Inflammatory macrophage treated with lipopolysaccharide for 1 hour (primary cell): ENCODE measurements around the gene RPRD1B.

Experiments used
- DNase-seq, 2 donors: peaks; one replicate each; pipeline ENCODE4 v3.0.0-alpha.2; 2020 to 2022

The RPRD1B gene

DNA sequence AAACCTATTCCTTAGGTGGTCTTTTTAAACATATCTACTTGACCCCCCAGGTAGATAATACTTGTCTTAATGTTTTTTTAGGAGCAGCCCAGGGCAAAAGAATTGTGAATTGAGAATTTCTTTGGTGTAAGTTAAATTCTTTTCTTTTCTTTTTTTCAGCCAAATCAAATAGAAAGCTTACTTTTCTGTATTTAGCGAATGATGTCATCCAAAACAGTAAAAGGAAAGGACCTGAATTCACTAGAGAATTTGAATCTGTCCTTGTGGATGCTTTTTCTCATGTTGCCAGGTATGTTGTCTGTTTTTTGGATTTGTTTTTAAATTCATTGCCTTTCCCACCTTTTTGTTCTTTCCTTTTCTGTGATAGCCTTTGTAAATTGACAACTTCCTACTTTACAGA is 6.7 kb downstream of the RPRD1B start:
- DNase-seq, result no peak

DNA sequence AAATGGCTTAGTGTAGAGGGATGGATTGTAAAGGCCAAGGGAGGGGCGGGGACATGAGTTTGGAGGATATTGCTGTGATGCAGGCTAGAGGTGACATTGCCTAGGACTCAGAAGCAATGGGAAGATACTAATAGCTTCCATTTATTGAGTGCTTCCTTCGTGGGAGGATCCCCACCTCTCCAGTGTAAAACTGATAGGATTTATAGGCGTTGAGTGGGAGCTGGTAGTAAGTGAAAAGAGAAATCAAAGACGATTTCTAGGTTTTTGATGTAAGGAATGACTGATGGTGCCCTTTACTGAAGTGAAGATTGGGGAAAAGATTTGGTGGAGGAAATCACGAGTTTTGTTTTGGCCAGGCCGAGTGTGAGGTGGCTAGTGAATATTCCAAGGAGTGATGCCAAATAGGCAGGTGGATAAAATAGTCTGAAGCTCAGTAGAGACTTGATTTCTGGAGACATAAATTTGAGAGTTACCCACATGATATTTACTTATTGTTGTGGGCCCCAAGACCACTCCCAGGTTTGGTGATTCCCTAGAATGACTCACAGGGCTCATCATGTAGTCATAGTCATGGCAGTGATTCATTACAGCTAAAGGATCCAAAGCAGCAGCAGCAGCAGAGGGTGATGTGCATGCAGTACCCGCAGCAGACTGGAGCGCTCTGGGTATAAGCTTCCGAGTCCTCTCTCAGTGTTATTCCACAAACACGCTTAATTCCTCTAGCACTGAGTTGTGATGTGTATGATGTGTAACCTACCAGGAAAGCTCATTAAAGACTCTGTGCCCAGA is 10.2 kb downstream of the RPRD1B start:
- DNase-seq, result peak in 1 of 2 donors; percentile 35

DNA sequence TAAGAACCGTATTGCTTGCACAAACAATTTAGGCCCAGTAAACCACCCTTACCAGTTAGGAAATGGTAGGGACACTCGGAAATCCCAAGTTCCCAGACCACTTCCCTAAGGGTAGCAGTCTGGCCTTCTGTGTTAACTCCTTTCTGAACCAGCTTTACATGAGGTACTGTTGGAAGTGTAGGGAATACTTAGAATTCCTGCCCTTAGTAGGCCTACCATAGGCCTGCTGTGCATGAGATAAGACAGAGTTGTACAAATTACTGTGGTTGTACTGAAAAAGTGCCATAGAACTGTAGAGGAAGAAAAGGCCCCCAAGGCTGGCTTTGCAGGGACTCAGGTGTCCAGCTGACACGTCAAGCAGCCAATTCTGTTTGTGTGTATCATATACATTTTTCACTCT is 11.1 kb downstream of the RPRD1B start:
- no peak for DNase-seq

DNA sequence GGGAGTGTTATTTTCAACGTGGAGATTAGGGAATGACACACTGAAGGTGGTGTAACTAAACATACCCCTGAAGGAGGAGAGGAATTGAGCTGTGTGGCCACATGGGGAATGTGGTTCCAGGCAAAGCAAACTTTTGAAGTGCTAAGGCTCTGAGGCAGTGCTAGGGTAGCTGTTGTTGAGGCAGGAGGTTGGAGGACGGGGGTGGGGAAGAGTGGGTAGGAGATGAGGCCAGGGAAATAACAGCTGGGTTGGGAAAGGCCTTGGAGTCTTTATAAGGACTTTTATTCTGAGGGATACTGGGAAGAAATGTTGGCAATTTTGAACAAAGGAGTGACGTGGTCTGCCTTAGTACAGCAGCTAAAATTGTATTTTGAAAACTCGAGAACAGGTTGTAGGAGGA is 13.0 kb downstream of the RPRD1B start:
- DNase-seq, result no peak

DNA sequence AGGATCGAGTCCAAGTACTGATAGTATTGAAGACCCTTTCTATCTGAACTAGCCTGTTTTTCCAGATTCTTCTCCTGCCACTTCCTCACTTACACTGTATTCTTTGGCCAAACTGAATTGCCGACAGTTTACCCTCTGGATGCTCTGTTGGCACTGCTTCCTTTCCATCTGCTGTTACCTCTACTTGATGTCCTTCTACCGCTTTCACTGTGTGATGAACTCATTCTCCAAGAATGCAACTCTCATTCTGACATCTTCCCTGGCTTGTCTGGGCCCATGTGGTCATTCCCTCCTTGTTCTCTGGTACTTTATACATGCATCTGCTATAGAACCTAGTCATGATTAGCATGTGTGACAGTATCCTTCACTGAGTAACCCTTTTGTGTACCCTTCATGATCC is 16.3 kb downstream of the RPRD1B start:
- DNase-seq, result no peak

DNA sequence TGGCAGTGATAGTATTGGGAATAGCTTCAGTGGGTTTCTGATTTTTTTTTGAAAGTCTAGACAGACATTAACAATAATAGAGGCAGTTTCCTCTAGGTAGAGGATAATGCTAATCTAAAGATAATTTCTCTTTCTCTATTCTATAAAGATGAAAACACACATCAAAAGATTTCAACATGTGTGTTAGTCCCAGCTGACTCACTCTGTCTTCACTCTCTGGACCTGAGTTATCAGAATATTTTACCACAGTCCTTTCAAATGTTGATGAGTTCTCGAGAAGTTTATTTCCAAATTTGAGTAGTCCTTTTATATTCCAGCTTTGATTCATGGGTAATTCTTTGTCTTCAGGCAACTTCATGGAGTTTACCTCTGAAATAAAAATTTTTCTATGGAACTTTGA is 17.1 kb downstream of the RPRD1B start:
- DNase-seq, result no peak

DNA sequence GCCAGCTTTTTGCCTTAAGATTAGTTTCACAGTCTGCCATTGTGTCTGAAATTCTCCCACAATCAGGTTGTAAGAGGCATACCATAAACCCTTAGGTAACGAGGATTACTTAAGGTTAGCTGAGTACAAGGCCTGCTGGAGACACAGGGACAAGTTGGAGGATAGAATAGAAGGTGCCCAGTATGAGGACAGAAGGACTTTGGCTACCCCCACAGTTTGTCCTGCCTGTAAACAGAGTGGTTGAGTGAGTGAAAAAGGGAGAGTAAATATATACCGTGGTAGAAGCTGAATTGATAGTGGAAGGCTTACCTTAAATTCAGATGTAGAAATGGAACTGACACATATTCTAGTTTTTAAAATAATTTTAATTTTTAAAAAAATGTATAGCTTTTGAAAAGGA is 19.3 kb downstream of the RPRD1B start:
- no peak for DNase-seq

DNA sequence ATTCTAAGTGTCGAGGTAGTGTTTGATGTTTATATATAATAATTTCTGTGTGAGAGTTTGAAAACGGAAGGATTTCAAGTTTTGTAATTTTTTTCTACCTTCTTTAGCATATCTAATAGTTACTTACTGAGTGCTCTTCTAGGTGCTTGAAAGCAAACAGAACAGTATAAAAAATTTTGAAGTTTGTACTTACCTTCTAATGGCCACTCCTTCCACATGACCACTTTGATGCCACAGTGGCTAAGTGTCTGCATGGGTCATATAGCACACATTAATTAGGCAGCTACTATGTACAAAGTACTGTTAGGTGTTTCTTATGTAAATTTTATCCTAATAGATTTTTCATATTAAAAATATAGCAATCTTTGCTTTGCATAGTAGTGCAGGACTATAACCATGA is 21.1 kb downstream of the RPRD1B start:
- DNase-seq, result no peak

DNA sequence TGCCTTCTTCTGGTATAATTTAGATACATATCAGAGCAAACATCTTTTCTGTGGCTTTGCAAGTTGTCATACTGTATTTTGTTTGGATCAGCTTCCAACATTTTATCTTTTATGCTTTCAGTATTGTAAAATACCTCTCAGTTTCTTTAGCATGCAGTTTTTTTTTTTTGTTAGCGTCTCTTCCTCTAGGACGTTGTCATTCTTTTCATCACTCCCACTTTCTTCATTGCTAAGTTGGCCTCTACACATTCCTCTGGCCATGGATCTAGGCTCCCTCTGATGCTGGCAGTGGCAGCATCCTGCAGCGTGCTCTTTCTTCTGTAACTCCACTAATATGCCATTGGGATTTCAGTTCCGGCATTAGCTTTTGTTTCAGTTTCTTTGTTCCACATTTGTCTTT is 21.7 kb downstream of the RPRD1B start:
- no peak for DNase-seq

DNA sequence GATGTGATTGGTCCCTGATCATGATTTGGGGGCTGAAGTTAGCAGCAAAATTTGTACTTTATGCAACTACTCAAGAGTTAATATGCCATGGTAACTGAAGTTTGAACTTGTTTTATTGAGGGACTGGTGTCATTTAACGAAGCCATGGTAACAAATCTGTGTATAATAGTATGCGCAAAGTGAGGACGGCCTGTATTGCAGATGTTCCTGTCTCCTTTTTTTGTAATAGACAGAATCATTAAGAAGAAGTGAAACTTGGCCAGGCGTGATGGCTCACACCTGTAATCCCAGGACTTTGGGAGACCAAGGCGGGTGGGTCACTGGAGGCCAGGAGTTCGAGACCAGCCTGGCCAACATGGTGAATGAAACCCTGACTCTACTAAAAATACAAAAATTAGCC is 22.3 kb downstream of the RPRD1B start:
- no peak for DNase-seq

DNA sequence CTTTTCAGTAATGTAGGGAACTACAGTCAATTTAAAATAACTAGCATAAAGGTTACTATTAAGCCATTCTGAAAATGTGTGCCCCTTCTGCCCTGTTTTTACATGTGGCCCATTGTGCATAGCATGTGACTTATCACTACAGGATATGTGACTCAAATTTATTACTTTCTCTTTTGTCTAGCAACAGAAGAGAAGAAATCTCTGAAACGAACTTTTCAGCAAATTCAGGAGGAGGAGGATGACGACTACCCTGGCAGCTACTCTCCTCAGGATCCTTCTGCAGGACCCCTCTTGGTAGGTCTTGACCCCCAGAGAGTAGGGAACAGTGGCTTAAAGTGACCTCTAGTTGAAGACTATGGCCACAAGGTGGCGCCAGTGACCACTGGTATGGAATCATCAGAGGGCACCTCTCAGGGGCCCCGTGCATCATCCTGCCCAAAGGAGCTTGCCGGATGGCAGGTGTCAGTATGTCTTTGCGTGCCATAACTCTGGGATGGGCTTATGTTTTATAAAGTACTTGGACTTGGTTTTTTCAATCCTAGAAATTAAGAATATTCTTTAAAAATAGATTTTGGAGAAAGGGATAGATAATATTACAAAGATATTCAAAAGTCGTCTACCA is 23.9 kb downstream of the RPRD1B start:
- peak; percentile 49 to 93 for DNase-seq

DNA sequence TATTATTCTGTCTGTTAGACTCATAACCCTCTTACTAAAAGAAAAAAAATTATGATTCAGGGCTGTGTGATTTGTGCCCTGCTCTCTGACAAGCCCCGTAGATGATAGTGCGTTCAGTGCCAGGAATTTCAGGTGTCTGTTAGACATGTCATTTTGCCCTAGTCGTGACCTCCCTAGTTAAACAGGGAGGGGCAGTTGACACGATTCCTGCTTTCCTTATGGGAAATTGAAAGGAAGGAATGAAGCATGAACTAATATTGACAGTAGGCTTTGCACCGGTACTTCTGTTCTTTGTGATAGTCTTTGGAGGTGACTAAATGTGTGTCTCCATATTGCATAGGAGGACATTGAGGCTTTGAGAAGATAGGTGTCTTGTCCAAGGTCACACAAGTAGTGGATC is 26.3 kb downstream of the RPRD1B start:
- DNase-seq, result no peak

DNA sequence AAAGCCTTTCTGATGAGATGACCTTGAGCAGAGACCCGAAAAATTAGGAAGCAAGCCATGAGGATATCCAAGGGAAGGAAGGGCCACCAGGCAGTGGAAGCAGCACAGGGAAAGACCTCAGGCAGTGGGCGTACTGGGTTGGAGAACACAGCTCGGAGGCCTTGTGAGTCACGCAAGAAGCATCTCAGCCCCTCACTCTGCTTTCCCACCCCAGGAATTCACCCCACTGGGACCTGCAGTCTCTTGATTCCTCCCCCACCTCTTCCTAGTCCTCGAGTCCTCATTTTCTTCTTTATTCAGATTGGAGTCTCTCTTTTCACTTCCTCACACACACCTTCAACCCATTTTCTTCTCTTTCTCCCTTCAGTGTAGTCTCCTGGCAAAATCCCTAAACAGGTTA is 27.0 kb downstream of the RPRD1B start:
- DNase-seq, result no peak

DNA sequence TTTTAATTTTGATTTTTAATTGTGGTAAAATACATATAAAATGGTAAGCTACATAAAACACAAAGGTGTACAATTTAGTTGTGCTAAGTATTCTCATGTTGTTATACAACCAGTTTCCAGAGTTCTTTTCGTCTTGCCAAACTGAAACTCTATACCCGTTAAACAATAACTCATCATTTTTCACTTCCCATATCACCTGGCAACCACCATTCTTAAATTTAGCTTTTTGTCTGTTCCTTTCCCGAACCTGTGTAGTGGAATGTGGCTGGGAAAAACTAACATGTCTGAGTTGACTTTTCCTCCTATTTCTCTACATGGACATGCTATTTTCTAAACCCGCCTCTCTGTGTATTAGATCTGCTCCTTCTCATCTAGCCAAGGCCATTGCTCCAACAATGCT is 27.6 kb downstream of the RPRD1B start:
- no peak for DNase-seq

DNA sequence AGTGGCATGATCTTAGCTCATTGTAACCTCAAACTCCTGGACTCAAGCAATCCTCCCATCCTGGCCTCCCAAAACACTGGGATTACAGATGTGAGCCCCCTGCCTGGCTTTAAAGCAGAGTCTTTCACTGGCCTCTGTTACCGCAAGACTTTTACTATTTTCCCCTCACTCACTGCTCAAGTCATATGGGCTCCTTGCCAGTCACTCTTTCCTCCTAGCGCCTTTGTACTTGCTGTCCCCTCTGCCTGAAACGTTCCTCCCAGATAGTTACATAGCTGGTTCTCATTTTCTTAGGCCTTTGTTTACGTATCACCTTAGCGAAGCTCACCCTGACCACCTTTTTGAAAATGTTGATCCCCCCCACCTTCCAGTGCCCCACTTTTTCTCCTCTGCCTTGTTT is 29.3 kb downstream of the RPRD1B start:
- no peak for DNase-seq

DNA sequence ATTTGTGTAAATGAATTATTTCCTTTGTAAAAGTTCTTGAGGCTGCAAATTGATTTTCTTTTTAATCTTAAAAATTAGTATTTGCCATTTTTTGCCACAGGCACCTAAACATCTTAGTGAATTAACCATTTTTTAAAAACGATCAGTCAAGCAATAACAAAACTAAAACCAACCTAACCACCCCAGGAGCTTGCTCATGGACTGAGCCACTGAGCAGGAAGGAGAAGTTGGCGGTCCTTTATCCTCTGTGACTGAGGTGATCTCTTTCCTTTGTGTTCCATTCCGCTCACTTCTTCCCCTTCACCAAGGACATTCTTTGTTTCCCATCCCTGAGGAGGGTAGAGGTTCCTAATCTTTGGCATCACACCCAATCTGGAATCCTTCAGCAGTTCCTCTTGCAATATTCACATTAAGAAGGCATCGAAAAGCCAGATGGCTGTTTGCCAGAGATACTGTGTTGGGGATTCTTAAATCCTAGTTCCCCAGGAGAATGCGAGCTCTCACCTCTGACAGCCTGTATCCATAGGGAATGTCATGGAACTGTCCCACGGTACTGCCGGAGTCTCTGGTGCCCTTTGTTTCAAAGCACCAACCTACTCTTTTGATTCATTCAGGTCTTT is 30.5 kb downstream of the RPRD1B start:
- no peak for DNase-seq

DNA sequence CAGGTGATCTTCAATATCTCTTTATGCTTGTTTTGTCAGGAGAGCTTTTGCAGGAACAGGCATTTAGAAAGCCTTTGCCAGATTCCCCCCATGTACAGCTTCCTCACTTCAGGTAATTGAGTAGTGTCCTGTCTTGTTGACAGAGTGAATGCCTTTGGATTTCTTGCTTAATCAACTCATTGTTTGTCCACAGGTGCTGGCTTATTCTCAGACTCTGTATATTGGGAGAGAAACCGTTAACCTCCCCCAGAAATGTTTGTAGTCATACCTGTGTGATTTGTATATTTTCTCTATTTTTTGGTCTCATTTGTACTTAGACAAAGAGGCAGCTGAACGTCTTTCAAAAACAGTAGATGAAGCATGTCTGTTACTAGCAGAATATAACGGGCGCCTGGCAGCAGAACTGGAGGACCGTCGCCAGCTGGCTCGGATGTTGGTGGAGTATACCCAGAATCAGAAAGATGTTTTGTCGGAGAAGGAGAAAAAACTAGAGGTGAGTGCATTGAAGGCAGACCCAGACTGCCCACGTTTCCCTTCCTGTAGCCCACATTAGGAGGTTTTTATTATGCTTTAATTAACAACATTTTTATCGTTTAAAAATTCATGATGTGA is 32.3 kb downstream of the RPRD1B start:
- no peak for DNase-seq

DNA sequence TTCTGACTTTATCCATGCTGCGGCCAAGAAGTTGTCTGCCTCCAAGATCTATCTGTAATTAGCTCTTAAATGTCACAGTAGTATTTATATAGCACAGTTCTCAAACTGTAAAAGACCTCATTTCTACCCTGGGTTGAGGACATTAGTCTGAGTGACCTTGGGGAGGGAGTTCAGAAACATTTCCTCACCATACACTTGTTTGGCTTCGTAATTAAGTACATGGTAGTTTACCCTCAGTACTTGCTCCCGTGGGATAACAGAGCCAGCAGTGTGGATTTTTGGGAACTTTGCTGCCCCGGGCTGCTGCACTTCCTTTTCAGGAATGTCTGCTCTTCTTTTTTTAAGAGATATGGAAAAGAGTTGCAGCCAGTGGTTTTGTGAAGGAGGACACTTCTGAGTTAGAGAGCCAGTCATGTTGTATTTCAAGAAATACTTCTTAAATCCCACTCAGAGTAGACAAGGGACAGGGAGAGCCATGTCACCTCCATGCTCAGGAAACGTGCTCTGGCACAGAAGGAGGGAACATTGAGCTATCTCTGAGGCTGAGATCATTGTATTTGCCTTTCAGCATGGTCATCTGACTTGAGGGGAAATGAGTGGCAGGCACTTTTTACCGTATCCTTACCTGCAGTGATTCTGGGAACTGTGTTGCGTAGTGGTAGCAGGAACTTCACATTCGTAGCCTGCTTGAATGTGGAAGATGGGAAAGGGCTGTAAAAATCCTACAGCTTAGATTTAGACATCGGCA is 33.6 kb downstream of the RPRD1B start:
- DNase-seq, result no peak

DNA sequence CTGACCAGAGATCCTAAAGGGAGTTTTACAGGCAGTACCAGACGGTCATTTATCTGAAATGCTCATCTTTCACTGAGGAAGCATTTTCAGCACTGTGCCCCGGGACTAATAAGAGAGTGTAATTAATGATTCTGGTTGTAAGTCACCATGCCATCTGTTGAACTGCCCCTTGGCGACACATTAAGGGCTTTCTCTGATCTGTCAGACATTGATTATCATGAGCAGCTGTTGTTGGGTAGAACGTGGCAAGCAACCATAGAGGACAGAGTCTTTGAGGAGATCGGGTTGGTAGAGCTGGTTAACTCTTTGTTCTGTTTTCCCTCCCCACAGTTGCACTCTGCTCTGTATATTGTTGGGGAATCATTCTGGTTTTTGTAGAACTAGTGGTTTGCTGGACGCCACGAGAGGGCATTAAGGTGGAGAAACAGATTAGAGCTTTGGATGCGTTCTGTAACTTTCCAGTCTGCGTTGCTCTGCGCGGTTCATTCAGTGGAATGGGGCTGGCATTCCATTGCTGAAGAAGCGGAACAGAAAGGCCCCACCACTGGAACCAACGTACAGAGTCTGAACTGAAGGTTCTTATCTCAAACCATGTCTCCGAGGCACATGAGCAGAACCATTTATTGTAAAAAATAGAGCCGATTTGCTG is 34.3 kb downstream of the RPRD1B start:
- DNase-seq, result no peak

DNA sequence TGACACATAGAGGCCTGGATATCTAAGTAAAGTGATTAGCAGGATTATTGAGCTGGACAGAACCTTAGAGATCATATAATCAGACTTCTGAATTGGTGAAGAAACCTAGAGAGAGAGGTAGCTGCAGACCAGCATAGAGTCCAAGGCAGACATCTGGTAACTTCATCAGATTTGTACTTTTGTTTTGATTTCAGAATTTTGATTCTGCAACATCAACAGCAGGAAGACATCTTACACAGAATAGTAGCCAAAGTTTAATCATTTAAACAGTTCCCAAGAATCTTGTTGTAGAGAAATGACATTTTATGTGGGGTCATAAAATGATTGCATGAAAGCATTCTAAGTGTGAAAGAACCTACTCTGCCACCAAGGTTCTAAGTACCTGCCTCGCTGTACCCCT is 39.4 kb downstream of the RPRD1B start:
- DNase-seq, result no peak

DNA sequence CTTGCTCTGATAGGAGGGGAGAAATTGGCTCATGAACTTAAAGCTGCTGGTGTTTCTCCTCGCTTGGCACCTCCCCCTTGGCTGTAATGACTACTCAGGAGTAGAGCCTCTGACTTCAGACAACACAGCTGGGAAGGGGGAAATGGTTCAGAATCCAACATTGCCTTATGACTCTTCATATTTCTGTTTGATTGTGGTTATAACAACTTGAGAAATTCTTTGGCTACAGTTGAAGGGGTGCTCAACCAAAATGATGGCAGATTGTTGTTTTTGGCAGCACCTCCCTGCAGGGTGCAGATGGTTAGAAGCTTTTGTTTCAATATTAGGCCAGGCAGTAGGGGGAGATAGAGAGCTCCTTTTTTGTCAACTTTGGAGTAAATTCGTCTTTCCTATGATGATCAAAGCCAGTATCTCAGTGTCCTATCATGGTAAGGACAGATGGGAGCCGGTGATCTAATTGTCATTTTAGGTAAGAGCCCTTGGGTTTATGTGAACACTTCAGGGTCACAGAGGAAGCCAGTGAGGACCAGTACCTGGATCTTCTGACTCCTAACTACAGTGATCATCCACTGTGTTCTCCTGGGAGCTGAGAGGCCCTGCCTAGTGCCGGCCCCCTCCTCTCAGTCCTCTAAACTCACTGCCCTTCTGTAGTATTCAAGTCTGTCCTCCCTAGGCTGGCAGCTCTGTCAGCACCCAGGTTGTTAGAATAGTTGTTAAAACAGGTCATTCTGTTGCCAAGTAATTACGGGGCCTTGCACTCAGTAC is 39.9 kb downstream of the RPRD1B start:
- peak; percentile 43 to 89 for DNase-seq
